OCI-LY7 (cell line): ENCODE data around the gene MCCD1. TPM values are rescaled to one million over a fixed set of nuclear protein-coding genes. Genes with fewer than 3 reads are reported as not detected.
"Not testable (repeated sequence)": the region's sequence is repeated elsewhere in the genome, so short reads cannot be mapped to it uniquely, and the experiment has no call there.

Experiments
- BruUV-seq: library from RNA; stranded (reverse); fragments of 400-500 nt; replicated peaks from 2 replicates; lab custom pipeline; 2021; lab: Mats Ljungman, UMichigan
- CTCF ChIA-PET: fragments of 300-600 bp; sonication (Branson Sonifier 250); formaldehyde crosslinking; loops from one replicate; lab custom pipeline; 2022; ENCODE audit warnings: antibody characterized with exemption; ENCODE audit not compliant: unreplicated experiment; lab: Charles Lee
- POLR2A ChIA-PET: fragments of 300-600 bp; sonication (Branson Sonifier 250); formaldehyde crosslinking; loops from one replicate; lab custom pipeline; 2022; ENCODE audit warnings: antibody characterized with exemption; lab: Charles Lee
- DNase-seq: peaks from one replicate; pipeline ENCODE4 v3.0.0-alpha.2; 2015; ENCODE audit warnings: low spot score
- H2AFZ ChIP-seq: fragments of 200-600 bp; sonication (generic), shearing (Covaris generic); 2 replicates; pipeline ENCODE4 v1.6.1; 2014; ENCODE audit warnings: mild to moderate bottlenecking, antibody characterized with exemption, low read length, moderate library complexity
- H3K27ac ChIP-seq: fragments of 200-600 bp; sonication (generic); 2 replicates; pipeline ENCODE4 v1.5.1; 2014; ENCODE audit warnings: mixed run types, low read depth, mild to moderate bottlenecking, moderate library complexity, low read length, inconsistent platforms; ENCODE audit not compliant: poor library complexity, severe bottlenecking
- H3K36me3 ChIP-seq: fragments of 200-600 bp; sonication (generic); 2 replicates; pipeline ENCODE4 v1.6.1; 2014; ENCODE audit warnings: mild to moderate bottlenecking, antibody characterized with exemption, low read length, moderate library complexity, mixed read lengths; ENCODE audit not compliant: insufficient read depth
- H3K4me1 ChIP-seq: fragments of 200-600 bp; sonication (generic); 2 replicates; pipeline ENCODE4 v1.5.1; 2014; ENCODE audit warnings: mild to moderate bottlenecking, low read length; ENCODE audit not compliant: insufficient read depth, poor library complexity, severe bottlenecking
- H3K4me2 ChIP-seq: fragments of 200-600 bp; sonication (generic); 2 replicates; pipeline ENCODE4 v1.6.1; 2014; ENCODE audit warnings: mild to moderate bottlenecking, low read length
- H3K4me3 ChIP-seq: fragments of 200-600 bp; sonication (generic); 2 replicates; pipeline ENCODE4 v1.5.1; 2014; ENCODE audit warnings: mild to moderate bottlenecking, low read depth, low read length; ENCODE audit not compliant: poor library complexity, severe bottlenecking
- H3K79me2 ChIP-seq: fragments of 200-600 bp; sonication (generic); 2 replicates; pipeline ENCODE4 v1.6.1; 2016; ENCODE audit warnings: low read depth, mild to moderate bottlenecking, low read length, moderate library complexity, mixed read lengths; ENCODE audit not compliant: insufficient read depth
- H3K9me2 ChIP-seq: fragments of 200-600 bp; sonication (generic); 2 replicates; pipeline ENCODE4 v1.6.1; 2016; ENCODE audit warnings: mild to moderate bottlenecking, low read length, mixed read lengths; ENCODE audit not compliant: insufficient read depth
- H3K9me3 ChIP-seq: fragments of 200-600 bp; sonication (generic); 2 replicates; pipeline ENCODE4 v1.6.1; 2014; ENCODE audit warnings: mild to moderate bottlenecking, mixed run types, low read length, mixed read lengths
- H4K20me1 ChIP-seq: fragments of 200-600 bp; sonication (generic); 2 replicates; pipeline ENCODE4 v1.6.1; 2014; ENCODE audit warnings: mild to moderate bottlenecking, antibody characterized with exemption, low read length, moderate library complexity, mixed read lengths; ENCODE audit not compliant: insufficient read depth
- CTCF ChIP-seq: fragments of 200-600 bp; sonication (generic); conservative IDR thresholded peaks from 2 replicates; pipeline ENCODE4 v1.5.1; 2014; ENCODE audit warnings: mild to moderate bottlenecking, antibody characterized with exemption, low read length, moderate library complexity, mixed read lengths
- EZH2phosphoT487 ChIP-seq: fragments of 200-600 bp; sonication (generic); IDR thresholded peaks from 2 replicates; pipeline ENCODE4 v1.6.1; 2018; ENCODE audit warnings: low read depth, borderline replicate concordance, mild to moderate bottlenecking, mixed run types, antibody characterized with exemption, low read length, moderate library complexity, mixed read lengths
- intact Hi-C: fragments of 100-400 bp; cut with micrococcal nuclease; formaldehyde crosslinking; loops from one replicate; pipeline ENCODE4 v1.10.0; 2022; ENCODE audit not compliant: unreplicated experiment
- total RNA-seq, 2 experiments: library from RNA; depleted of rRNA in 1 of 2; stranded (reverse); fragments of >200 nt in 1 of 2; shearing (Covaris generic) in 1 of 2; gene quantifications; 2 replicates each; pipeline ENCODE4 v1.2.3, GENCODE V29; 2014 to 2022

The MCCD1 gene
- total RNA-seq, 2 experiments from 2014 or later, result not detected

DNA sequence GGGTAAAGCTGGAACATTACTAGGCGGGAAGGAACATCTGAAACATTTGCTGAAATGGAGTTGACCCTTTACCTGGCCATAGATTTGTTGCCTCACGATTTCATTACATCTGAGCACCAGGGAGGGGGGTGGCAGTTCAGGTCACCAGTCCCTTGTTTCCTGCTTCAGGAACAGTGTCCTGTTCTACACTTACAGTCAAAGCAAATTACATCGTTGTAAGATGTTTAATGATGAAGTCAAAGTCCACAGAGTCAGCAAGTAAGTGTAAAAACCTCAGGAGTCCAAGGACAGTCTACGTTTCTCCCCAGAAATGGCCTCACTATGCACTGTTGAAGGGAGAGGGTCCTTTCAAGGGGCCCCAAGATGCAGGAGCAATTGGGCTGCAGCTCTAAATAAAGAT is 39.7 kb upstream of the MCCD1 start:
- intact Hi-C loops, result no loop called here
- POLR2A ChIA-PET, result no interaction called here

GRCh38 chr6:31490115-31490873 is 38.5 kb upstream of the MCCD1 start:
- peaks cover 21% of the 10 kb centered on the region for H3K79me2 ChIP-seq

More for the DNA sequence above, 39.7 kb upstream of the MCCD1 start:
- BruUV-seq, result no TSS peak
- Histone ChIP-seq H3K36me3 (no peaks in the 10 kb centered on the region), H3K4me3 (no peak overlapping the region), H3K4me1 (peaks cover 31% of the 10 kb centered on the region), H2AFZ (no peak overlapping the region), H3K9me3 (no peaks in the 10 kb centered on the region), H4K20me1 (no peaks in the 10 kb centered on the region), H3K4me2 (no peak overlapping the region), H3K9me2 (no peaks in the 10 kb centered on the region), H3K79me2 (peaks cover 16% of the 10 kb centered on the region; the same call in 1 of the 2 replicates), H3K27ac (no peak overlapping the region)
- TF ChIP-seq CTCF (no peak), EZH2phosphoT487 (no peak)
- CTCF ChIA-PET, result no interaction called here
- DNase-seq, result no peak

GRCh38 chr6:31493550-31493874 is 35.2 kb upstream of the MCCD1 start:
- ChIA-PET CTCF (interaction anchor here (1.3 kb wide), 1 partner anchor 104 kb away, joined by 3 read pairs; no protein-coding TSS in a partner anchor), POLR2A (interaction anchor here (0.5 to 1.7 kb wide), 3 partner anchors 48 to 93 kb away, joined by 3 to 4 read pairs (median 3); partner anchors contain the start of gene DDX39B)
- H4K20me1 ChIP-seq, BruUV-seq, H3K36me3 ChIP-seq, H3K9me2 ChIP-seq, H3K9me3 ChIP-seq, DNase-seq: not testable (repeated sequence)
- H2AFZ ChIP-seq, result peak overlapping the region; percentile 81; the same call in 1 of the 2 replicates
- intact Hi-C loops, result loop anchor here (1.0 to 10.0 kb wide), 5 partner anchors 93 to 809 kb away; partner anchors contain the start of gene PPP1R18
- H3K4me3 ChIP-seq, result peak overlapping the region; percentile 82
- peak overlapping the region; percentile 98 for H3K4me2 ChIP-seq
- peaks cover 51% of the 10 kb centered on the region for H3K79me2 ChIP-seq
- H3K4me1 ChIP-seq, result peaks cover 35% of the 10 kb centered on the region
- peak overlapping the region; percentile 78 for H3K27ac ChIP-seq

More at GRCh38 chr6:31490115-31490873, 38.5 kb upstream of the MCCD1 start:
- Histone ChIP-seq H3K4me1 (peaks cover 31% of the 10 kb centered on the region), H4K20me1 (no peaks in the 10 kb centered on the region), H3K36me3 (no peaks in the 10 kb centered on the region), H3K9me3 (no peaks in the 10 kb centered on the region), H3K27ac (no peak overlapping the region), H3K9me2 (no peaks in the 10 kb centered on the region), H3K4me3 (no peak overlapping the region), H2AFZ (no peak overlapping the region), H3K4me2 (no peak overlapping the region)
- no peak for DNase-seq
- ChIA-PET CTCF (interaction anchor here (0.6 kb wide), 1 partner anchor 1423 kb away, joined by 4 read pairs; no protein-coding TSS in a partner anchor), POLR2A (interaction anchor here (0.9 kb wide), 1 partner anchor 108 kb away, joined by 3 read pairs; no protein-coding TSS in a partner anchor)
- no TSS peak for BruUV-seq
- no peak for TF ChIP-seq CTCF
- no peak for TF ChIP-seq EZH2phosphoT487
- intact Hi-C loops, result loop anchor here (10.0 kb wide), 2 partner anchors 345 to 805 kb away; partner anchors contain the start of gene PPP1R18
